SKM-1 treated with dmso at 0.1 percent for 144 hours (cell line): ENCODE measurements around the gene CDC25B.

Experiments
- DNase-seq: peaks from one replicate; lab custom pipeline; 2025; ENCODE audit not compliant: unreplicated experiment; lab: John Stamatoyannopoulos, UW

CDC25B gene

GRCh38 chr20:3795511-3796468 lies at the start of gene CDC25B:
Gene CDC25B, plus strand, starts transcription at chr20:3796310. Its CDS starts 222 bp downstream, at chr20:3796532.
- peak; percentile 53 for DNase-seq

- no peak for DNase-seq
Measured at GRCh38 chr20:3747471-3747870, 48.6 kb upstream of the CDC25B start.

- no peak for DNase-seq
Measured at GRCh38 chr20:3748073-3748472, 48.0 kb upstream of the CDC25B start.

GRCh38 chr20:3749087-3749688 lies 46.9 kb upstream of the CDC25B start:
- DNase-seq = no peak

GRCh38 chr20:3749689-3750531 lies 46.2 kb upstream of the CDC25B start:
- no peak for DNase-seq

- DNase-seq = no peak
Measured at GRCh38 chr20:3751305-3751674, 44.8 kb upstream of the CDC25B start.

- DNase-seq = no peak
Measured at GRCh38 chr20:3751675-3752385, 44.3 kb upstream of the CDC25B start.

- no peak for DNase-seq
Measured at GRCh38 chr20:3752386-3752759, 43.7 kb upstream of the CDC25B start.

- peak; percentile 20 for DNase-seq
Measured at GRCh38 chr20:3753098-3753497, 43.0 kb upstream of the CDC25B start.

- no peak for DNase-seq
Measured at GRCh38 chr20:3753501-3754275, 42.4 kb upstream of the CDC25B start.

- no peak for DNase-seq
Measured at GRCh38 chr20:3754276-3754630, 41.9 kb upstream of the CDC25B start.

- DNase-seq = no peak
Measured at GRCh38 chr20:3755269-3755668, 40.8 kb upstream of the CDC25B start.

GRCh38 chr20:3755814-3756480 lies 40.2 kb upstream of the CDC25B start:
- DNase-seq = no peak

- DNase-seq = no peak
Measured at GRCh38 chr20:3757268-3757667, 38.8 kb upstream of the CDC25B start.

GRCh38 chr20:3758566-3758965 lies 37.5 kb upstream of the CDC25B start:
- no peak for DNase-seq

GRCh38 chr20:3759316-3759823 lies 36.7 kb upstream of the CDC25B start:
- no peak for DNase-seq

GRCh38 chr20:3759884-3760283 lies 36.2 kb upstream of the CDC25B start:
- DNase-seq = no peak

- DNase-seq = no peak
Measured at GRCh38 chr20:3760655-3761348, 35.3 kb upstream of the CDC25B start.
